ENCODE data around the gene MRPL17. TPM values are rescaled to one million over a fixed set of nuclear protein-coding genes. Genes with fewer than 3 reads are reported as not detected.
A peak's percentile ranks its signal among the peaks of the same experiment; 100 is the strongest.

Gene MRPL17
- total and polyA plus RNA-seq, 9 of the 15 experiments (the other 6 are each of a cell fraction or from before 2014, with no cell fraction given) = 33.9 to 81.6 (median 43.9) TPM

GRCh38 chr11:6682936-6683861, at the start of gene MRPL17 (continued):
- TF ChIP-seq MGA (IDR thresholded peaks at IDR 0.05) (peak; percentile 94), HCFC1 (IDR thresholded peaks at IDR 0.05; ENCODE audit: low read depth, low read length) (peak; percentile 48), ZNF583 (CRISPR knock-in tag; IDR thresholded peaks at IDR 0.05) (no peak; the same call in 1 of the 2 replicates), ZNF644 (tag; IDR thresholded peaks at IDR 0.05; ENCODE audit: low read depth) (no peak), HMG20B (CRISPR knock-in tag; IDR thresholded peaks at IDR 0.05) (no peak), RBM14 (IDR thresholded peaks at IDR 0.05; ENCODE audit: borderline replicate concordance, insufficient read depth, low read depth, low read length) (no peak), MYC (IDR thresholded peaks at IDR 0.05; ENCODE audit: low read depth, low read length) (peak; percentile 98), MYC (CRISPR knock-in tag; IDR thresholded peaks at IDR 0.05; ENCODE audit: borderline replicate concordance, low read depth) (peak; percentile 87), ZFP30 (CRISPR knock-in tag; IDR thresholded peaks at IDR 0.05; ENCODE audit: borderline replicate concordance) (no peak), POLR2G (IDR thresholded peaks at IDR 0.05; ENCODE audit: low read depth, low read length) (peak; percentile 98), STAG1 (CRISPR knock-in tag; IDR thresholded peaks at IDR 0.05; ENCODE audit: borderline replicate concordance) (no peak), KLF13 (tag; IDR thresholded peaks at IDR 0.05; ENCODE audit: borderline replicate concordance, low read depth) (peak; percentile 73; the same call in 1 of the 2 replicates), ZNF184 (CRISPR knock-in tag; IDR thresholded peaks at IDR 0.05) (no peak), GABPB1 (CRISPR knock-in tag; IDR thresholded peaks at IDR 0.05) (peak; percentile 88), ZNF696 (CRISPR knock-in tag; conservative IDR thresholded peaks at IDR 0.05) (no peak)

Data from K562 (cell line).